GM12878 (cell line): ENCODE data around the gene PAM16. TPM values are rescaled to one million over a fixed set of nuclear protein-coding genes. Genes with fewer than 3 reads are reported as not detected.

Source experiments
- ATAC-seq: fragments of 200-7000 bp; cut with Tn5 transposase; 3 replicates; pipeline ENCODE4 v1.9.1; 2020; ENCODE audit warnings: mild to moderate bottlenecking, moderate library complexity
- BruUV-seq: library from RNA; stranded (reverse); fragments of 400-500 nt; replicated peaks from 2 replicates; lab custom pipeline; 2021; lab: Mats Ljungman, UMichigan
- CTCF ChIA-PET: fragments of 300-600 bp; sonication (Branson Sonifier 250); formaldehyde crosslinking; extraction: SDS; loops from one replicate; lab custom pipeline; 2021; ENCODE audit warnings: inconsistent platforms; lab: Yijun Ruan, JAX
- POLR2A ChIA-PET: fragments of 350-600 bp; formaldehyde crosslinking; extraction: SDS; loops from one replicate; lab custom pipeline; 2021; ENCODE audit warnings: inconsistent platforms; lab: Charles Lee
- RAD21 ChIA-PET: fragments of 300-600 bp; sonication (Branson Sonifier 250); formaldehyde crosslinking; loops from one replicate; lab custom pipeline; 2023; ENCODE audit warnings: antibody characterized with exemption; ENCODE audit not compliant: unreplicated experiment; lab: Charles Lee
- SMC1A ChIA-PET: fragments of 300-600 bp; sonication (Branson Sonifier 250); formaldehyde crosslinking; loops from one replicate; lab custom pipeline; 2023; ENCODE audit not compliant: unreplicated experiment, uncharacterized antibody; lab: Charles Lee
- DNase-seq: peaks from one replicate; pipeline ENCODE4 v3.0.0-alpha.2; 2011; ENCODE audit warnings: low read depth, low spot score
- FAIRE-seq: peaks from 3 replicates; lab custom pipeline; 2011; peaks lifted over from hg19 to GRCh38; lab: Jason Lieb, UNC
- H2AFZ ChIP-seq: 2 replicates; pipeline ENCODE4 v1.6.0; 2011; ENCODE audit warnings: low read depth, low read length, control low read depth; ENCODE audit not compliant: control insufficient read depth
- H3K27ac ChIP-seq: 2 replicates; pipeline ENCODE4 v1.5.1; 2011; ENCODE audit warnings: control low read depth; ENCODE audit not compliant: control insufficient read depth, insufficient read depth
- H3K27me3 ChIP-seq, 2 experiments: replicated peaks in 1 of 2; 2 replicates each; pipeline versions ENCODE4 v1.6.0 to v1.6.1; 2011; ENCODE audit warnings: low read length in 1 of 2; ENCODE audit not compliant: control insufficient read depth in 2 of 2, insufficient read depth in 2 of 2
- H3K36me3 ChIP-seq, 2 experiments: 2 replicates each; pipeline ENCODE4 v1.5.1; 2011; ENCODE audit warnings: low read length in 1 of 2; ENCODE audit not compliant: control insufficient read depth in 2 of 2, insufficient read depth in 2 of 2
- H3K4me1 ChIP-seq: 2 replicates; pipeline ENCODE4 v1.6.1; 2011; ENCODE audit warnings: mild to moderate bottlenecking, low read length, moderate library complexity, mixed read lengths; ENCODE audit not compliant: control insufficient read depth, insufficient read depth
- H3K4me2 ChIP-seq: 2 replicates; pipeline ENCODE4 v1.6.0; 2011; ENCODE audit warnings: control low read depth; ENCODE audit not compliant: control insufficient read depth, insufficient read depth
- H3K4me3 ChIP-seq: fragments of 200-600 bp; sonication (generic); 2 replicates; pipeline ENCODE4 v1.5.1; 2016
- H3K79me2 ChIP-seq: 2 replicates; pipeline ENCODE4 v1.6.0; 2011; ENCODE audit warnings: low read length; ENCODE audit not compliant: control insufficient read depth, insufficient read depth
- H3K9ac ChIP-seq: 2 replicates; pipeline ENCODE4 v1.8.0; 2011; ENCODE audit warnings: low read length, control low read depth, mixed read lengths; ENCODE audit not compliant: control insufficient read depth, insufficient read depth
- H3K9me3 ChIP-seq: replicated peaks from 3 replicates; pipeline ENCODE4 v1.5.1; 2011; ENCODE audit warnings: mild to moderate bottlenecking, low read length; ENCODE audit not compliant: control insufficient read depth, insufficient read depth
- H4K20me1 ChIP-seq: 2 replicates; pipeline ENCODE4 v1.6.0; 2011; ENCODE audit not compliant: control insufficient read depth, insufficient read depth
- ASH2L ChIP-seq: fragments of 300-600, 200-600 bp; sonication (generic); IDR thresholded peaks from 2 replicates; pipeline ENCODE4 v1.6.1; 2017; ENCODE audit warnings: low read depth, mild to moderate bottlenecking, borderline replicate concordance
- CTCF ChIP-seq, 3 experiments: IDR thresholded peaks in 2 of 3; conservative IDR thresholded peaks in 1 of 3; 2 replicates each; pipeline ENCODE4 v1.5.1; 2011; ENCODE audit warnings: low read depth in 3 of 3, low read length in 3 of 3, mild to moderate bottlenecking in 3 of 3, control low read depth in 2 of 3, moderate library complexity in 2 of 3, inconsistent platforms in 1 of 3, mixed read lengths in 1 of 3; ENCODE audit not compliant: control insufficient read depth in 2 of 3, insufficient read depth in 1 of 3; ENCODE audit errors: extremely low read depth in 1 of 3
- DPF2 ChIP-seq: fragments of 450-650 bp; IDR thresholded peaks from 2 replicates; pipeline ENCODE4 v1.6.1; 2017; ENCODE audit warnings: mild to moderate bottlenecking
- E4F1 ChIP-seq: fragments of 450-650 bp; IDR thresholded peaks from 2 replicates; pipeline ENCODE4 v1.6.1; 2018; ENCODE audit warnings: borderline replicate concordance, mild to moderate bottlenecking; ENCODE audit not compliant: partially characterized antibody
- EP300 ChIP-seq, 2 experiments: fragments of 150-350 bp in 1 of 2; IDR thresholded peaks; 2 replicates each; pipeline ENCODE4 v1.6.1; 2011 to 2012; ENCODE audit warnings: low read depth in 2 of 2, low read length in 2 of 2, borderline replicate concordance in 1 of 2, improper control_type of control experiment in 1 of 2, inconsistent platforms in 1 of 2; ENCODE audit not compliant: control insufficient read depth in 1 of 2
- EZH2 ChIP-seq: IDR thresholded peaks from 2 replicates; pipeline ENCODE4 v1.6.1; 2012; ENCODE audit warnings: low read depth, mild to moderate bottlenecking, control low read depth, inconsistent platforms, low read length, borderline replicate concordance; ENCODE audit not compliant: control insufficient read depth
- KAT2A ChIP-seq: conservative IDR thresholded peaks from 2 replicates; pipeline ENCODE4 v1.6.1; 2011; ENCODE audit warnings: low read depth, low read length; ENCODE audit not compliant: control insufficient read depth
- MAX ChIP-seq: IDR thresholded peaks from 2 replicates; pipeline ENCODE4 v1.6.1; 2012; ENCODE audit warnings: low read depth, low read length, improper control_type of control experiment
- NBN ChIP-seq: fragments of 450-650 bp; IDR thresholded peaks from 2 replicates; pipeline ENCODE4 v1.6.1; 2016
- SIN3A ChIP-seq: IDR thresholded peaks from 2 replicates; pipeline ENCODE4 v1.6.1; 2012; ENCODE audit warnings: low read depth, low read length, improper control_type of control experiment
- TBL1XR1 ChIP-seq: IDR thresholded peaks from 2 replicates; pipeline ENCODE4 v1.6.1; 2012; ENCODE audit warnings: low read depth, low read length, improper control_type of control experiment
- ZBTB40 ChIP-seq: fragments of 450-650 bp; IDR thresholded peaks from 2 replicates; pipeline ENCODE4 v1.6.1; 2016; ENCODE audit warnings: mild to moderate bottlenecking, moderate library complexity, borderline replicate concordance
- ZSCAN29 ChIP-seq: fragments of 450-650 bp; IDR thresholded peaks from 2 replicates; pipeline ENCODE4 v1.6.1; 2017; ENCODE audit warnings: mild to moderate bottlenecking, moderate library complexity
- ZZZ3 ChIP-seq: IDR thresholded peaks from 2 replicates; pipeline ENCODE4 v1.6.1; 2011; ENCODE audit warnings: low read depth; ENCODE audit not compliant: control insufficient read depth, insufficient read length
- WGBS: methylation state at CpG from one replicate; pipeline ENCODE4 v1.1.6; 2016; ENCODE audit warnings: low lambda C conversion rate; ENCODE audit not compliant: insufficient replicate concordance, insufficient coverage; ENCODE audit errors: missing lambda C conversion rate; 5-methylcytosine and 5-hydroxymethylcytosine counted together
- in situ Hi-C: fragments of 300-500 bp; cut with MboI; formaldehyde crosslinking; loops from 9 replicates; pipeline ENCODE4 v1.14.3; 2018; ENCODE audit warnings: mixed read lengths
- intact Hi-C: fragments of 100-400 bp; cut with micrococcal nuclease; formaldehyde crosslinking; loops from one replicate; pipeline ENCODE4 v1.14.2; 2022; ENCODE audit not compliant: unreplicated experiment
- polyA plus RNA-seq, 11 experiments: library from polyadenylated mRNA; depleted of rRNA in 4 of 11; unstranded in 6 of 11; stranded (reverse) in 5 of 11; fragments of >200 nt; fragmentation: Nextera tagmentation in 4 of 11; fragmentation: Illumina TruSeq in 1 of 11; extraction: Ambion mirVana in 4 of 11; extraction: Trizol in 1 of 11; gene quantifications; 1 replicate in 1 of 11; 2 replicates in 10 of 11; pipeline versions ENCODE4 v1.2.1 to v1.2.3, GENCODE V29; 2011 to 2016; ENCODE audit warnings: inconsistent platforms in 2 of 11, missing spikeins in 2 of 11, low read depth in 1 of 11
- total RNA-seq, 4 experiments: library from RNA; depleted of rRNA in 3 of 4; stranded (reverse); fragments of >200 nt in 3 of 4; fragmentation: Illumina TruSeq in 1 of 4; extraction: Trizol in 1 of 4; gene quantifications; 2 replicates each; pipeline versions ENCODE4 v1.2.1 to v1.2.3, GENCODE V29; 2013 to 2021

The PAM16 gene
- total and polyA plus RNA-seq, 10 of the 15 experiments (the other 5 are each of a cell fraction or from before 2014, with no cell fraction given) = 18.5 to 94.3 (median 51.5) TPM

GRCh38 chr16:4325253-4325758 is 25.8 kb downstream of the PAM16 start:
- peaks cover 7% of the 10 kb centered on the region for H3K4me1 ChIP-seq
- H3K9me3 ChIP-seq = no peaks in the 10 kb centered on the region
- ChIA-PET POLR2A (interaction anchor here (0.6 to 1.1 kb wide), 2 partner anchors 16 to 89 kb away, joined by 3 to 4 read pairs; no protein-coding TSS in a partner anchor), CTCF (interaction anchor here (0.9 to 12.1 kb wide), 3 partner anchors 15 to 35 kb away, joined by 3 to 145 read pairs (median 140); no protein-coding TSS in a partner anchor), SMC1A (interaction anchor here (5.7 kb wide), 1 partner anchor 16 kb away, joined by 62 read pairs; no protein-coding TSS in a partner anchor), RAD21 (interaction anchor here (5.6 kb wide), 1 partner anchor 16 kb away, joined by 68 read pairs; no protein-coding TSS in a partner anchor)
- H3K9ac ChIP-seq = no peak overlapping the region
- ATAC-seq (peak; percentile 65), FAIRE-seq (peak; percentile 52), DNase-seq (no peak)
- intact Hi-C loops = loop anchor here (5.0 kb wide), 1 partner anchor 53 kb away; the partner anchor contains the start of gene TFAP4
- H2AFZ ChIP-seq = no peak overlapping the region
- H3K4me3 ChIP-seq = no peak overlapping the region
- H3K27ac ChIP-seq = no peak overlapping the region
- no peaks in the 10 kb centered on the region for H3K27me3 ChIP-seq
- no peaks in the 10 kb centered on the region for H4K20me1 ChIP-seq
- 5% methylated on average over 6 of the region's 6 CpGs for WGBS
- H3K4me2 ChIP-seq = no peak overlapping the region
- no peaks in the 10 kb centered on the region for H3K36me3 ChIP-seq
- BruUV-seq = no TSS peak
- no peaks in the 10 kb centered on the region for H3K79me2 ChIP-seq
- in situ Hi-C loops = no loop called here
- no peak for TF ChIP-seq SIN3A
- no peak for TF ChIP-seq ZSCAN29
- TF ChIP-seq ZZZ3 = no peak
- 0 out of 2 replicates have a peak, but pooled peaks have one; percentile 23 for TF ChIP-seq NBN
- peak; percentile 56; the same call in 1 of the 2 replicates for TF ChIP-seq DPF2
- no peak for TF ChIP-seq KAT2A
- no peak for TF ChIP-seq E4F1
- no peak for TF ChIP-seq ZBTB40
- no peak for TF ChIP-seq EZH2
- TF ChIP-seq ASH2L = no peak
- TF ChIP-seq CTCF (IDR thresholded peaks at IDR 0.05 in 2 of 3, conservative IDR thresholded peaks at IDR 0.05 in 1 of 3; ENCODE audit: control insufficient read depth in 2 of 3, extremely low read depth in 1 of 3, insufficient read depth in 1 of 3, low read depth in 3 of 3, low read length in 3 of 3) = no peak
- TF ChIP-seq EP300 (IDR thresholded peaks at IDR 0.05; ENCODE audit: borderline replicate concordance in 1 of 2, control insufficient read depth in 1 of 2, low read depth in 2 of 2, low read length in 2 of 2) = 0 out of 4 replicates have a peak, but pooled peaks of 1 of the 2 experiments have one; percentile 16
- no peak for TF ChIP-seq TBL1XR1
- no peak for TF ChIP-seq MAX
